Measurements from ENCODE around the gene AGL.
A peak's percentile ranks its signal among the peaks of the same experiment; 100 is the strongest.
"Not testable (repeated sequence)": the region's sequence is repeated elsewhere in the genome, so short reads cannot be mapped to it uniquely, and the experiment has no call there.

The AGL gene

GRCh38 chr1:99849744-99850458 lies at the start of gene AGL:
Gene AGL, plus strand, starts transcription at chr1:99850361. Its CDS starts 682 bp downstream, at chr1:99851043.
- DNase-seq (ENCODE audit: low read depth, low spot score), result peak; percentile 69

- no peak for DNase-seq (ENCODE audit: low read depth, low spot score)
Observed at GRCh38 chr1:99801584-99801983, 48.6 kb upstream of the AGL start.

DNA sequence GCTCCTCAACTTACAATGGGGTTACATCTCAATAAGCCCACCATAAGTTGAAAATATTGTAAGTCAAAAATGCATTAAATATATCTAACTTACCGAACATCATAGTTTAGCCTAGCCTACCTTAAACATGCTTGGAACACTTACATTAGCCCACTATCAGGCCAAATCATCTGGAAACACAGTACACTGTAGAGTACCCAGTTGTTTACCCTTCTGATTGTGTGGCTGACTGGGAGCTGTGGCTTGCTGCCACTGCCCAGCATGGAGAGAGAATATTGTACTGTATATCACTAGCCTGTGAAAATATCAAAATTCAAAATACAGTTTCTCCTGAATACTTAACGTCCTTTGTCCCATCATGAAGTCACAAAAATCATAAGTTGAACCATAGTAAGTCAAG lies 43.3 kb upstream of the AGL start:
- no peak for DNase-seq (ENCODE audit: low read depth, low spot score)

- DNase-seq (ENCODE audit: low read depth, low spot score), result peak; percentile 13
Observed at GRCh38 chr1:99808391-99809115, 41.6 kb upstream of the AGL start.

DNA sequence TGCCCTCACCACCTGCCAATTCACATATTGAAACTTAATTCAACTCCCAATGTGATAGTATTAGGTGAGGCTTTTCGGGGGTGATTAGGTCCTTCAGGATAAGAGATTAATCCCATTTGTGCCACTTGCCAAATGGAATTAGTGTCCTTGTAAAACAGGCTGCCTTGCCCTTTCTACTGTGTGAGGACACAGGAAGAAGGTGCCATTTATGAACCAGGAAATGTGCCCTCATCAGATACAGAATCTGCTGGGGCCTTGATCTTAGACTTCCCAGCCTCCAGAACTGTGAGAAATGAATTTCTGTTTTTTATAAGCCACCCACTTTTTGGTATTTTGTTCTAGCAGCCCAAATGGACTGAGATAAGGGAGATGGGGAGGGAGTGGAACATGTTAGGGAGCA lies 39.1 kb upstream of the AGL start:
- DNase-seq (ENCODE audit: low read depth, low spot score), result no peak

DNA sequence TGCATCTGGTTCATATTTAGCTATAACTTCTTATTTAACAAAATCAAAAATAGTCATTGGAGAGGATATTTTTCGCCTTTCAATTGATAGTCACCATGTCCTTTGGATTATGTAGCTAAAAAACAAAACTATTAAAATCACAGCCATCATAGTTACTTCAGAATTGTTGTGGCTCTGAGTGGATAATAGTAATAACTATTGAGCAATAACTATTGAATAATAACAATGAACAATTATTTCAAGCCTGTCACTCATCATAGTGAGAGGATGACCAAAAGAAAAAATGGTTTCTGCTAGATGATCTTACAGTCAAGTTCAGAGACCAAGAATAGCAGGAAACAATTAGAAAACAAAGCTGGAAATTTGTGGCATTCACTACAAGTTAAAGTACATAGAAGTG lies 38.4 kb upstream of the AGL start:
- DNase-seq (ENCODE audit: low read depth, low spot score), result no peak

DNA sequence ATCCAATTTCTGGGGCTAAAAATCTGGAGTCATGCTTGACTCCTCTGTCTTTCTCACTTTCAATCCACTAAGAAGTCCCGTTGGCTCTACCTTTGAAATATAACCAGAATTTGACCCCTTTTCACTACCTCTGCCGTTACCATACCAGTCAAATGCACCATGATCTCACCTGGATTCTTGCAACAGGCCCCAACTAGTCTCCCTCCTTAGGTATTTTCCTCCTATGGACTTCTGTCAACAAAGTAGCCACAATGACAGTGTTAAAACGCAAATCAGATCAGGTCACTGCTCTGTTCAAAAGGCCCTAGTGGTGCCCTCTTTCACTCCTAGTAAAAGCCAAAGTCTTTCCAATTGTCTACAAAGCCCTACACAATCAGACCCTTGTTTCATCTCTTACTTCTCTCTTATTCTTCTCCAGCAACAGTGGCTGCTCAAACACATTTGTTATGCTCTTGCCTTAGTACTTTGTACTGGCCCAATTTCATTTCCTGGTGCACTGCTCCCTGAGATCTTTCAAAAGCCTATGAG lies 35.7 kb upstream of the AGL start:
- DNase-seq (ENCODE audit: low read depth, low spot score), result no peak

- no peak for DNase-seq (ENCODE audit: low read depth, low spot score)
Observed at GRCh38 chr1:99816656-99817055, 33.5 kb upstream of the AGL start.

- DNase-seq (ENCODE audit: low read depth, low spot score), result no peak
Observed at GRCh38 chr1:99818063-99818699, 32.0 kb upstream of the AGL start.

GRCh38 chr1:99820546-99820945 lies 29.6 kb upstream of the AGL start:
- DNase-seq (ENCODE audit: low read depth, low spot score), result no peak

GRCh38 chr1:99825098-99825497 lies 25.1 kb upstream of the AGL start:
- DNase-seq (ENCODE audit: low read depth, low spot score), result no peak

GRCh38 chr1:99825702-99826101 lies 24.5 kb upstream of the AGL start:
- no peak for DNase-seq (ENCODE audit: low read depth, low spot score)

GRCh38 chr1:99827970-99828369 lies 22.2 kb upstream of the AGL start:
- DNase-seq (ENCODE audit: low read depth, low spot score), result no peak

- no peak for DNase-seq (ENCODE audit: low read depth, low spot score)
Observed at GRCh38 chr1:99829269-99829668, 20.9 kb upstream of the AGL start.

- DNase-seq (ENCODE audit: low read depth, low spot score), result not testable (repeated sequence)
Observed at GRCh38 chr1:99833911-99834310, 16.2 kb upstream of the AGL start.

DNA sequence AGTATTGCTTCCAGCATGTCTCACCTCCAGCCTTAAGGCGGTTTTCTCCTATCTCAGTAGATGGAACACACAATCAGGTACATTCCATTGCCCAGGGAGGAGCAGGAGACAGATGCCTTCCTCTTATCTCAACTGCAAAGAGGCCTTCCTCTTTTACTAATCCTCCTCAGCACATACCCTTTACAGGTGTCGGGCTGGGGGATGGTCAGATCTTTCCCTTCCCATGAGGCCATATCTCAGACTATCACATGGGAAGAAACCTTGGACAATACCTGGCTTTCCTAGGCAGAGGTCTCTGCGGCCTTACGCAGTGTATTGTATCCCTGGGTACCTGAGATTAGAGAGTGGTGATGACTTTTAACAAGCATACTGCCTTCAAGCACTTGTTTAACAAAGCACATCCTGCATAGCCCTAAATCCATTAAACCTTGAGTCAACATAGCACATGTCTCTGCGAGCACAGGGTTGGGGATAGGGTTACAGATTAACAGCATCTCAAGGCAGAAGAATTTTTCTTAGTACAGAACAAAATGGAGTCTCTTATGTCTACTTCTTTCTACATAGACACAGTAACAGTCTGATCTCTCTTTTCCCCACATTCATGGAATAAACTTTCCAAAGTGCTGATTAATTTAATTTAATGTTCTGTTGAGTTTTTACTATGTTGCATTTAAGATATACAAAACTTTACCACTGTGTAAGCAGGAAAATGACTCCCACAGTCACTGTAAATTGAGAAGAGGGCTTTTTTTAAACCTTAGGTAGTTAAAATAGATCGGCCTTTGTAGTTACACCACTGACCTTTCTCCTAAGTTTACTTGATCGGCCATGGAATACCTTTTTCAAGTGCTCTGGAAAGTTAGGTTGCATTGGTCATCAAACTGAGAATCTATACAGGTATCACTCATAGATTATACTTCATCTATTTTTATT lies 13.7 kb upstream of the AGL start:
- DNase-seq (ENCODE audit: low read depth, low spot score), result not testable (repeated sequence)

GRCh38 chr1:99840353-99840752 lies 9.8 kb upstream of the AGL start:
- not testable (repeated sequence) for DNase-seq (ENCODE audit: low read depth, low spot score)

DNA sequence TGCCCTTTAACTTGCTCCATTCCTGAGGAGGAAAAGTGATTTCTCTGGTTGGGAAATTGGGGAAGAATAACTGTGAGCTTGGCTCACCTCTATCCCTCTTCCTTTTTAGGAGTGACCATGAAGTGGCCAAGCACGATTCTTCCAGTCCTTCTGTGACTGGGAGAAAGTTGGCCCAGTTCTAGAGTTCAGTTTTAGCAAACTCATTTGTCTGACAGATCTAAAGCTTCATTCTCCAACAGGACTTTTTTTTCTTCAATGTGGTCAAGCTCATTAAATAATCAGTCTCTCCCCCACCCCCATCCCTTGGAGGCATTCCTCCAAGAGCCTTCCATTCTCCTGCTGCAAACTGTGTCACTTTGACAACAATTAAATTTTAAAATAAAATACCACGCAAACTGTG lies 6.4 kb upstream of the AGL start:
- DNase-seq (ENCODE audit: low read depth, low spot score), result no peak

GRCh38 chr1:99845201-99845600 lies 5.0 kb upstream of the AGL start:
- not testable (repeated sequence) for DNase-seq (ENCODE audit: low read depth, low spot score)

- no peak for DNase-seq (ENCODE audit: low read depth, low spot score)
Observed at GRCh38 chr1:99849413-99849743, 783 bp upstream of the AGL start.

GRCh38 chr1:99850459-99851291 lies 514 bp downstream of the AGL start:
- no peak for DNase-seq (ENCODE audit: low read depth, low spot score)

Data from activated CD4-positive, CD25-positive, alpha-beta regulatory T cell treated with anti-CD3 and anti-CD28 coated beads, Interleukin-2, amount 50 U/mL, for 16 hours (primary cell).